Effector memory CD8-positive, alpha-beta T cell (primary cell): ENCODE measurements around the gene MLEC.

Source experiments
- ATAC-seq: fragments of 150-1000 bp; cut with Tn5 transposase; replicated peaks from 2 replicates; pipeline ENCODE4 v1.10.0; 2021; ENCODE audit warnings: mild to moderate bottlenecking, moderate library complexity
- DNase-seq, 3 experiments: peaks; one replicate each; pipeline ENCODE4 v3.0.0; 2021
- H3K27ac Mint-ChIP-seq, 2 donors: one replicate each; pipeline ENCODE4 v1.8.0; 2022; ENCODE audit warnings: mild to moderate bottlenecking in 2 of 2, mixed read lengths in 2 of 2, moderate library complexity in 2 of 2
- H3K27me3 Mint-ChIP-seq, 2 donors: one replicate each; pipeline ENCODE4 v1.8.0; 2022; ENCODE audit warnings: mixed read lengths in 2 of 2
- H3K36me3 Mint-ChIP-seq: one replicate; pipeline ENCODE4 v1.8.0; 2022; ENCODE audit warnings: mild to moderate bottlenecking, moderate library complexity, mixed read lengths; ENCODE audit not compliant: insufficient read depth
- H3K4me1 Mint-ChIP-seq, 2 donors: one replicate each; pipeline ENCODE4 v1.8.0; 2022; ENCODE audit warnings: low read depth in 2 of 2, mixed read lengths in 2 of 2
- H3K4me3 Mint-ChIP-seq, 2 donors: one replicate each; pipeline ENCODE4 v1.8.0; 2022; ENCODE audit warnings: mild to moderate bottlenecking in 2 of 2, mixed read lengths in 2 of 2, moderate library complexity in 2 of 2
- H3K9me3 Mint-ChIP-seq, 2 donors: one replicate each; pipeline ENCODE4 v1.8.0; 2022; ENCODE audit warnings: mixed read lengths in 2 of 2
- total RNA-seq, 9 experiments: gene quantifications; one replicate each; lab custom pipeline; 2026; lab: John Stamatoyannopoulos, UW

MLEC gene, protein sequence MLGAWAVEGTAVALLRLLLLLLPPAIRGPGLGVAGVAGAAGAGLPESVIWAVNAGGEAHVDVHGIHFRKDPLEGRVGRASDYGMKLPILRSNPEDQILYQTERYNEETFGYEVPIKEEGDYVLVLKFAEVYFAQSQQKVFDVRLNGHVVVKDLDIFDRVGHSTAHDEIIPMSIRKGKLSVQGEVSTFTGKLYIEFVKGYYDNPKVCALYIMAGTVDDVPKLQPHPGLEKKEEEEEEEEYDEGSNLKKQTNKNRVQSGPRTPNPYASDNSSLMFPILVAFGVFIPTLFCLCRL
- total RNA-seq: 33.6 to 311 (median 165) reads per million in 9 experiments

DNA sequence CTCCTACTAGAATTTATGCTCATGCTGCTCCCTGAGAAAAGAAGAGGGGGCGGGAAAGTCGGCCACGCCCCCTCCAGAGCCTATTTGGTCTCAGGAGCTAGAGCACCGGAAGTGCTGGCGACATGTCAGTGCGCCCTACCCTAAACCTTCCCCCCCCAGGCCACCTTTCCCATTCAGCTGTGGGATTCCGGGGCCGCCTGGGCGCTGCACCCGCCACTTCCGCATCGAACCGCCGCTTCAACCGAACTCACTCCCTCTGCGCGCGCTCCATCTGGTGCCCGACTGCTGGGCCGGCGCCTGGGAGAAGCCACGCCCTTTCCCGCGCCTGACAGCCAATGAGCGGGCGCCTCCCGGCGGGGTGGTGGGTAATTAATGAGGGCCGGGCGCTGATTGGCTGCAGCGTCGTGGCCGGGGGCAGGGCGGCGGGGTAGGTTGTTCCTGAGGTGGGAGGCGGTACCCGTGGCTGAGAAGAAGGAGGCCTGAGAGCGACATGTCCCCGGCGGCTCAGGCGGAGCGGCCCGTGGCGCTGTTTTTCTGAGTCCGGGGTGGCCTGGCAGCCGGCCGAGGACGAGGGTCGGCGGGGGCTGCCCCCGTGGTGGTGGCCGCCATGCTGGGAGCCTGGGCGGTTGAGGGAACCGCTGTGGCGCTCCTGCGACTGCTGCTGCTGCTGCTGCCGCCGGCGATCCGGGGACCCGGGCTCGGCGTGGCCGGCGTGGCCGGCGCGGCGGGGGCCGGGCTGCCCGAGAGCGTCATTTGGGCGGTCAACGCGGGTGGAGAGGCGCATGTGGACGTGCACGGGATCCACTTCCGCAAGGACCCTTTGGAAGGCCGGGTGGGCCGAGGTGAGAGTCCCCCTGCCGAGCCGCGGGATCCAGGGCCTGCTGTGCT lies at the start of gene MLEC:
Gene MLEC, plus strand, starts transcription at position 460 of the 888 bp plus-strand sequence. Its CDS starts 148 bp downstream, at position 608.
- no peaks in the 10 kb centered on the region for H3K27me3 Mint-ChIP-seq
- H3K4me1 Mint-ChIP-seq: peaks cover 25 to 28% of the 10 kb centered on the region in 2 donors
- H3K9me3 Mint-ChIP-seq: no peaks in the 10 kb centered on the region
- peak; percentile 98 to 99 (median 99) for DNase-seq
- H3K27ac Mint-ChIP-seq: peak within 1 kb of the TSS; percentile 95 to 96
- peak within 1 kb of the TSS; percentile 88 to 95 for H3K4me3 Mint-ChIP-seq
- ATAC-seq: peak; percentile 75
- H3K36me3 Mint-ChIP-seq: peaks cover 19% of the 10 kb centered on the region

DNA sequence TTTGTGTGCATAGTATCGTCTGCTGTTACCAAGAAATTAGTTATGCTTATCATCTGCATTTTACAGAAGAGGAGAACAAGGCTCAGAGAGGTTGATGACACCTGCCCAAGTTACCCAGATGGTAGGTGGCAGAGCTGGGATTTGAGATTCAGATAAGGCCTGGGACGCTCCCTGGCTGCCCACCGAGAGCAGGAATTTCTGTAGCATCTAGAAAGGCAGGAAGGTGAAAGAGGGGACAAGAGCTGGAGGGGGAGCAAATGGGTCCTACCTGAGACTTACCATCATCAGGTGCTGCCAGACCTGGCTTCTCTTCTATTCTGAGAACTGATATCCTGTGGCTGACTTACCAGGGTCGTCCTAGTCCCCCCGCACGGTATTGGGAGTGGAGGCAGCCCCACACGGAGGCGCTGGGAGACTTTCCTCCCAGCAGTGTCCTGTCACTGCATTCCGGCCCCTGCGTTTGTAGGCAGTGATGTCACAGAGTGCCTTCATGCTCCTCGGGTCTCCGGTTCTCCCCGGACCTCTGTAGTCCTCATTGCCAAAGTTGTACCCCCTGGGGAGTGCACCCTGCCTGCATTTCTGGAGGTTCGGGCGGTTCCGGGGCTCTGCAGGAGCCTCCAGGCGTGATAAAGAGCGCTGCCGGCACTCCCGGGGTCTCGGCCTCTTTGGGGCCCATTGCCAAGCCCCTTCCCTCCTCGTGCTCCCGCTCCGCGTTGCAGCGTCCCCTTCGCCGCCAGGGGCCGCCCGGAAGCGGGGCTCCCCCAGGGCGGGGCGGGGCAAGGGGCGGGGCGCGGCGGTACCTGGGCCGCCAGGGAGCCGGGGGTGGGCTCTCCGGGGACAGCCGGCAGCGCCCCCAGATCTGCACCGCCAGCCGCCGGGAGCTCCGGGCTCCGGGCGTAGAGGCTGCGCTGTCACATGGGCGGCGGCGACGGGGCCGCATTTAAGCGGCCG lies 46.9 kb upstream of the MLEC start, which contains the start of gene CABP1:
Gene CABP1, plus strand, starts transcription at position 856 of the 951 bp plus-strand sequence. Its CDS starts 60 bp downstream, at position 916.
- Mint-ChIP-seq H3K27ac (no peak within 1 kb of the TSS), H3K9me3 (no peaks in the 10 kb centered on the region), H3K36me3 (no peaks in the 10 kb centered on the region), H3K4me3 (peak within 1 kb of the TSS; percentile 75 to 78), H3K4me1 (peaks cover 5% of the 10 kb centered on the region in 2 donors), H3K27me3 (peaks cover 37 to 58% of the 10 kb centered on the region in 2 donors)
- peak; percentile 23 to 47 (median 45) for DNase-seq
- peak; percentile 72 for ATAC-seq

DNA sequence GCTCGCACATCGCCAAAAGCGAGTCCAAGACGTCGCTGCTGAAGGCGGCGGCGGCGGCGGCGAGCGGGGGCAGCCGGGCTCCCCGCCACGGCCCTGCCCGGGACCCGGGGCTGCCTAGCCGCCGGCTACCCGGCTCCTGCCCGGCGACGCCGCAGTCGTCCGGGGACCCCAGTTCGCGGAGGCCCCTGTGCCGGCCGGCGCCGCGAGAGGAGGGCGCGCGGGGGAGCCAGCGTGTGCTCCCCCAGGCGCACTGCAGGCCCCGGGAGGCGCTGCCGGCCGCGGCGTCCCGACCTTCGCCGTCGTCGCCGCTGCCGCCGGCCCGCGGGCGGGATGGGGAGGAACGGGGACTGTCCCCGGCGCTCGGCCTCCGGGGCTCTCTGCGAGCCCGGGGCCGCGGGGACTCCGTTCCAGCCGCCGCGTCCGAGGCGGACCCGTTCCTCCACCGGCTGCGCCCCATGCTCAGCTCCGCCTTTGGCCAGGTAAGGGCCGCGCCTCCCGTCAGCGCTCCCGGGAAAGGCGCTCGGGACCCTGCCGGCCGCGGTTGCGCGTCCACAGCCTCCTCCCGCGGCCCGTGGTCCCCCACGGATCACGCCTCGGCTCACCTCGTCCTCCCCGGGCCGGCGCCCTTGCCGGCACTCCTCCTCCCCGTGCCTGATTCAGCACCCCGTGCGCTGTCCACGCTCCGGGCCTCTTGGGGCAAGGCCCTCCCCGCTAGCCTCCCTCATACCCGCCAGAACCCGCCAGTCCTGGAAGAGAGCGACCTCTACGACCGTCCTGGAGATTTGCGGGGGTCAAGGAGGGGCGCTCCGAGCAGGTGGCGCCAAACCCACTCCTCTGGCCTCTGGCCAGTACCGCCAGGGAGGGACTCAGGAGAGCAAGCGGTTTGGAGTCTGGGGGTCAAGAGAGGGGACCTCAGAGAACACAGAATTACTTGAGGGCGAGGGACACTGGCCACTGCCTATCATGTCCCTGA lies 45.8 kb upstream of the MLEC start:
- Mint-ChIP-seq H3K27ac (no peak overlapping the region), H3K36me3 (peaks cover 3% of the 10 kb centered on the region), H3K4me1 (peaks cover 5% of the 10 kb centered on the region in 2 donors), H3K9me3 (no peaks in the 10 kb centered on the region), H3K27me3 (peaks cover 37 to 69% of the 10 kb centered on the region in 2 donors), H3K4me3 (peak overlapping the region; percentile 75 to 78)
- DNase-seq (peak; percentile 38 to 52 (median 40)), ATAC-seq (peak; percentile 83)

DNA sequence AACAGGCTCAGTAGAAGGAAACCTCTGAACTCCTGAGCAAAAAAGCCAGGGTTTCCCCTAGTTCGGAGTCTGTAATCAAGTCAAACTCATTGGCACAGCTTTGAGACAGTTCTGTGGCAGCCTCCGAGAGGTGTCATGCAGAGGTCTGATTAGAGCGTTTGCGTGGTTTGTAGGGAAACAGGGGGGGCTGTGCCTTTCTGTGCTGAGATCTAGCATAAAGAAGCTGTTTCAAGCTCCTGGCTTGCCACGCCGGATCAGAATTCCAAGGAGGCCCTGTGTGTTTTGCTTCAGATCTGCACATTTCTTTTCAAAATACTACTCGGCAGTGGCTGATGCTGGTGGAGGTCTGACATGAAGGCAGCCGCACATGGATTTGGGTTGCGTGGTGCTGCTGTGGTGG lies 44.8 kb upstream of the MLEC start:
- Mint-ChIP-seq H3K4me3 (peak overlapping the region; percentile 75 to 78), H3K9me3 (no peaks in the 10 kb centered on the region), H3K27me3 (peaks cover 41 to 78% of the 10 kb centered on the region in 2 donors), H3K36me3 (peaks cover 7% of the 10 kb centered on the region), H3K27ac (no peak overlapping the region), H3K4me1 (peaks cover 9% of the 10 kb centered on the region in 2 donors)
- DNase-seq (no peak), ATAC-seq (no peak)

DNA sequence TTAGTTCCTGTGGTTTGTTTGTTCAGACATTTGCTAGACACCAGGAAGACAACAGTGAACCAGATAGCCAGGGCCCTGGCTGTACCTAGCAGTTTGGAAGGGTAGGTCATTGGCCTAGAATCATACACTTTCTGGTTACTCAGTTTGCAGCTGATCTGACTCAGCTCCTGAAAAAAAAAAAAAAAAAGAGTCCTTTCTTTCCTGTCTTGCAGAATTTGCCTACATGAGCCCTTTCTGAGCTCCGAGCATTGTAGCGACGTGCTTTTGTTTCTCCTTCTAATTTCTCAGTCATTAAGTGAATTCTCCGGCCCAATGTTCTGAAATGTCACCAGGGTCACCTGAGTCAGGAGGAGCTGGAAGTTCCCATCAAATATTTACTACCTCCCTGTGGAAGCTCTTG lies 44.1 kb upstream of the MLEC start:
- Mint-ChIP-seq H3K27ac (no peak overlapping the region), H3K27me3 (peaks cover 42 to 72% of the 10 kb centered on the region in 2 donors), H3K4me1 (peaks cover 9 to 10% of the 10 kb centered on the region in 2 donors), H3K36me3 (peaks cover 10% of the 10 kb centered on the region), H3K4me3 (no peak overlapping the region), H3K9me3 (no peaks in the 10 kb centered on the region)
- no peak for ATAC-seq
- DNase-seq: no peak

DNA sequence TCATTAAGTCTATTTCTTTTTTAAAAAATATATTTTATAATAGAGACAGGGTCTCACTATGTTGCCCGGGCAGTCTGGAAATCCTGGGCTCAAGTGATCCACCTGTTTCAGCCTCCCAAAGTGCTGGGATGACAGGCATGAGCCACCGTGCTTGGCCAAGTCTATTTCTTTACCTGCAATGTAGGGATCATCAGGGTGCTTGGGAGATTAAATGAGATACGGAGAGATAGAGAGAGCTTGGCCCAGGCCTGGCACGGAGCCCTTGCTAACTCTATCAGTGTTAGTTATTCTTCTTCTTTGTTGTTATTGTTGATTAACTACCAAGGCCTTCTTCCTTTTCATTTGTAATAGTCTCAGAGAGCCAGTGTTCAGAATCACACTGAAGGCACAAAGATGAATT lies 43.4 kb upstream of the MLEC start:
- Mint-ChIP-seq H3K27ac (no peak overlapping the region), H3K27me3 (peaks cover 47 to 78% of the 10 kb centered on the region in 2 donors), H3K9me3 (no peaks in the 10 kb centered on the region), H3K4me1 (peaks cover 9 to 10% of the 10 kb centered on the region in 2 donors), H3K36me3 (peaks cover 10% of the 10 kb centered on the region), H3K4me3 (no peak overlapping the region)
- DNase-seq: no peak
- no peak for ATAC-seq

DNA sequence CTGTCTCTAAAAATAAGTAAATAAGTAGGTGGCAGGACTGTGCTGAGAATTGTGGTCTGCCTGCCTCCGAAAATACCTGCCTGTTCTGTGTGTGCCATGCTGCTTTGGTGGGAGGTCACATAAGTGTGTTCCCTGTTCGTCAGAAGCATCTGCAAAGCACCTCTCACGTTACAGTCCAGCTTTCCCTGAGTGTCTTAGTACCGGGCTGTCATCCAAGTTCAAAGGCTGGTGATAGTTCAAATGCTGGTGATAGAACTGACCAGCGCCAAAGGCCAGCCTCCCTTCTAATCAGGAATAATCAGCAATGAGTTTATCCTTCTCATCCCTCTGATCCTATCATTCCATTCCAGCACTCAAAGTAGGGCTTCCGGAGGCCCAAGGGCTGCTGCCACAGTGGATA lies 40.9 kb upstream of the MLEC start:
- DNase-seq (no peak), ATAC-seq (no peak)
- H3K36me3 Mint-ChIP-seq: peaks cover 10% of the 10 kb centered on the region
- no peak overlapping the region for H3K4me3 Mint-ChIP-seq
- no peaks in the 10 kb centered on the region for H3K9me3 Mint-ChIP-seq
- peaks cover 15 to 17% of the 10 kb centered on the region in 2 donors for H3K4me1 Mint-ChIP-seq
- no peak overlapping the region for H3K27ac Mint-ChIP-seq
- H3K27me3 Mint-ChIP-seq: peaks cover 62 to 94% of the 10 kb centered on the region in 2 donors

DNA sequence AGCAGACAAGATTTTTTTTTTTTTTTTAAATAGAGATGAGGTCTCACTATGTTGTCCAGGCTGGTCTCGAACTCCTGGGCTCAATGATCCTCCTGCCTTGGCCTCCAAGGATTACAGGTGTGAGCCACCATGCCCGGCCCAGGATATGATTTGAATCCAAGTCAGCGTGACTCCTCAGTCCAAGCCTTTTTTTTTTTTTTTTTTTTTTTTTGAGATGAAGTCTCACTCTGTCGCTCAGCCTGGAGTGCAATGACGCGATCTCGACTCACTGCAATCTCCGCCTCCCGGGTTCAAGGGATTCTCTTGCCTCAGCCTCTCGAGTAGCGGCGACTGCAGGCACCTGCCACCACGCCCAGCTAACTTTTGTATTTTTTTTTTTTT lies 39.6 kb upstream of the MLEC start:
- peaks cover 64 to 95% of the 10 kb centered on the region in 2 donors for H3K27me3 Mint-ChIP-seq
- H3K4me1 Mint-ChIP-seq: peaks cover 10 to 12% of the 10 kb centered on the region in 2 donors
- no peak overlapping the region for H3K27ac Mint-ChIP-seq
- H3K9me3 Mint-ChIP-seq: no peaks in the 10 kb centered on the region
- no peak for DNase-seq
- ATAC-seq: no peak
- no peak overlapping the region for H3K4me3 Mint-ChIP-seq
- H3K36me3 Mint-ChIP-seq: peaks cover 10% of the 10 kb centered on the region

DNA sequence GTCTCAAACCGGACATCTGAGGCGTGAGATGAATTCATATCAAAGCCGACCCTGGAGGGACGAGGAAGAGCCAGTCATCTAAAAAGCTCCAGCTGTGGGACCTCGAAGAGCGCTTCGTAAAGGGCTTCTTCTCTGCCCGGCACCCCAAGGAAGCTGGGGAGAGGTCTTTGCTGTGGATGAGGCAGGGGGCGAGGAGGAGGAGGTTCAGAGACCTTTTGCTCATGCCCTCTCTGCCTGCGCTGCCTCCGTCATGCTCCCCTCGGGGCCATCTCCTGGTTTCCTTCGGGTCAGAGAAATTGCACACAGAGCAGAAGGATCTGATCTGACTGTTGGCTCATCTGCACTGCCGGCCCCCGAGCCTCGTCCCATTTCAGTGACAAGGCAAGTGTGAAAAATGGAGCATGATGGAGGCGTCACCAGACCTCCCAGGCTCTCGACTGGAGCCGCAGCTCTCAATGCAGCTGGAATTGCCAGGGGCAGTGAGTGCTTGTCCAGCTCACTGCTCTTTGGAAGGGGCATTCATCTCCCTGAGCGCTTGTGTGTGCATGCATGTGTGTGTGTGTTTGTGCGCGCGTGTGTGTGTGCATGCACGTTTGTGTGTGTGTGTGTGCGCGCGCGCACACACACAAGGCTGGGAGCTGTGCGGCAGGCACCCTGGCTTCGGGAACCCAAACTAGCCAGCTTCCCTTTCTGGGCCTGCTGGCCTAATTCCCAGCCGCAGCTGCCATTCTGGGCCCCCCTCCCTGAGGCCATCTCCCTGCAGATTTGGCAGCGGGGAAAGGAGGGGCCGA lies 37.3 kb upstream of the MLEC start:
- no peak for ATAC-seq
- Mint-ChIP-seq H3K27me3 (peaks cover 61 to 93% of the 10 kb centered on the region in 2 donors), H3K36me3 (peaks cover 10% of the 10 kb centered on the region), H3K9me3 (no peaks in the 10 kb centered on the region), H3K27ac (peak overlapping the region in 1 of 2 donors; percentile 71), H3K4me1 (peaks cover 10 to 12% of the 10 kb centered on the region in 2 donors), H3K4me3 (no peak overlapping the region)
- DNase-seq: no peak

DNA sequence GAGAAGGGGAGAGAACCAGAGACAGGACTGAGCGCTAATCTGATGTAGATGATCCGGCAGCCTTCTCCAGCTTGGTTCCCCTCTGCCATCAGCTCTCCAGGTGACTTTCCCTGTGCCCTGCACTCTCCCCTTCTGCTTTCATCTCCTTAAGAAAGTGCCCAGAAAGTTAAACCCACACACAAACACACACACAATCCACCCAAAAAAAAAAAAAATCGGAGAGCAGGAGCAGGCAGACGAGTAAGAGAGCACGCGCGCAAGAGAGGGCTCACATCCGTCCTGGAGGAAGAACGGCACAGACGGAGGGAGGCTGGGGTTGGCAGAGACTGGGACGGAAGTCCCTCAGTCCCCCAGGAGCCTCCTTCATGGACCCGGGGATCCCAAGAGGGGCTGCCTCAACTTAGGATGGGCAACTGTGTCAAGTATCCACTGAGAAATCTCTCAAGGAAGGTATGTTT lies 36.7 kb upstream of the MLEC start:
- DNase-seq (no peak), ATAC-seq (no peak)
- H3K27me3 Mint-ChIP-seq: peaks cover 67 to 93% of the 10 kb centered on the region in 2 donors
- H3K4me1 Mint-ChIP-seq: peaks cover 10 to 12% of the 10 kb centered on the region in 2 donors
- H3K36me3 Mint-ChIP-seq: peaks cover 10% of the 10 kb centered on the region
- H3K4me3 Mint-ChIP-seq: no peak overlapping the region
- no peak overlapping the region for H3K27ac Mint-ChIP-seq
- no peaks in the 10 kb centered on the region for H3K9me3 Mint-ChIP-seq

DNA sequence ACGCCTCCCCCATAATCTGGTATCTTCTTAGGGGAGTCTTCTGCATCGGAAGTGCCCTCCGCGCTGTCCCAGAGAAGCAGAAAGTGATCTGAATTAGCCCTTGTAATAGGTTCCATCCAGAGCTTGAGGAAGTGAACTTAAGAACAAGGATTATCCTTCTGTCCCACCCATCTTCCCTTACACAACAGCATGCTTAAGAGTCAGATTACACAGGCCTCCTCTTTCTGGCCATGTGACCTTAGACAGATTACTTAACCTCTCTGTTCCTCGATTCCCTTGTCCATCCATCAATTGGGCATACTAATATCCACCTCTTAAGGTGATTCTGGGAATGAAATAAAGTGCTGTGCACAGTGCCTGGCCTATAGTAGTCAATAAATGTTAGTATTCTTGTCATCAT lies 35.1 kb upstream of the MLEC start:
- Mint-ChIP-seq H3K27me3 (peaks cover 66 to 86% of the 10 kb centered on the region in 2 donors), H3K9me3 (no peaks in the 10 kb centered on the region), H3K36me3 (peaks cover 10% of the 10 kb centered on the region), H3K4me3 (no peak overlapping the region), H3K27ac (no peak overlapping the region), H3K4me1 (peaks cover 9 to 11% of the 10 kb centered on the region in 2 donors)
- DNase-seq (no peak), ATAC-seq (no peak)
